22Rv1 (cell line): ENCODE data around the gene PARD3B.

Experiments used
- CTCF ChIP-seq: fragments of 450-650 bp; IDR thresholded peaks from 2 replicates; pipeline ENCODE4 v1.5.1; 2017; ENCODE audit warnings: mild to moderate bottlenecking
- ZFX ChIP-seq: fragments of 450-650 bp; IDR thresholded peaks from 2 replicates; pipeline ENCODE4 v1.6.1; 2017; ENCODE audit warnings: antibody characterized with exemption, borderline replicate concordance

GRCh38 chr2:204913854-204914464 is 368.7 kb downstream of the PARD3B start:
- TF ChIP-seq CTCF (no peak), ZFX (no peak)
